MM.1S (cell line): ENCODE data around the gene LRRC1.

Experiments
- DNase-seq: peaks from one replicate; pipeline ENCODE4 v3.0.0-alpha.2; 2015
- H2AFZ ChIP-seq: fragments of 300-600 bp; sonication (generic); 2 replicates; pipeline ENCODE4 v1.6.0; 2016; ENCODE audit warnings: antibody characterized with exemption, low read length
- H3F3A ChIP-seq: fragments of 300-600 bp; sonication (generic); 2 replicates; pipeline ENCODE4 v1.6.1; 2016; ENCODE audit warnings: mild to moderate bottlenecking, antibody characterized with exemption, low read length, moderate library complexity, mixed read lengths; ENCODE audit not compliant: insufficient read depth
- H3K27ac ChIP-seq: fragments of 300-600 bp; sonication (generic); 2 replicates; pipeline ENCODE4 v1.5.1; 2016; ENCODE audit warnings: mild to moderate bottlenecking, low read length
- H3K27me3 ChIP-seq: fragments of 300-600 bp; sonication (generic); replicated peaks from 2 replicates; pipeline ENCODE4 v1.6.0; 2016; ENCODE audit warnings: low read length; ENCODE audit not compliant: insufficient read depth
- H3K36me3 ChIP-seq: fragments of 300-600 bp; sonication (generic); replicated peaks from 2 replicates; pipeline ENCODE4 v1.6.1; 2016; ENCODE audit warnings: mild to moderate bottlenecking, low read length, mixed read lengths; ENCODE audit not compliant: insufficient read depth
- H3K4me1 ChIP-seq: fragments of 300-600 bp; sonication (generic); 2 replicates; pipeline ENCODE4 v1.6.1; 2016; ENCODE audit warnings: low read length, mixed read lengths
- H3K4me2 ChIP-seq: fragments of 300-600 bp; sonication (generic); 2 replicates; pipeline ENCODE4 v1.6.0; 2016; ENCODE audit warnings: low read depth, low read length
- H3K4me3 ChIP-seq: fragments of 300-600 bp; sonication (generic); 2 replicates; pipeline ENCODE4 v1.5.1; 2016; ENCODE audit warnings: low read length, mixed read lengths
- H3K79me2 ChIP-seq: fragments of 300-600 bp; sonication (generic); 2 replicates; pipeline ENCODE4 v1.6.1; 2016; ENCODE audit warnings: mixed run types, low read length, mixed read lengths
- H3K9ac ChIP-seq: fragments of 300-600 bp; sonication (generic); 2 replicates; pipeline ENCODE4 v1.6.1; 2016; ENCODE audit warnings: low read length, mixed read lengths
- H3K9me2 ChIP-seq: fragments of 300-600 bp; sonication (generic); replicated peaks from 2 replicates; pipeline ENCODE4 v1.6.1; 2016; ENCODE audit warnings: mild to moderate bottlenecking, low read length, mixed read lengths; ENCODE audit not compliant: insufficient read depth
- H3K9me3 ChIP-seq: fragments of 300-600 bp; sonication (generic); replicated peaks from 2 replicates; pipeline ENCODE4 v1.6.1; 2016; ENCODE audit warnings: mild to moderate bottlenecking, low read length, mixed read lengths; ENCODE audit not compliant: insufficient read depth
- H4K20me1 ChIP-seq: fragments of 300-600 bp; sonication (generic); 2 replicates; pipeline ENCODE4 v1.6.1; 2016; ENCODE audit warnings: mild to moderate bottlenecking, low read length, moderate library complexity, mixed read lengths; ENCODE audit not compliant: insufficient read depth
- CTCF ChIP-seq: fragments of 300-600 bp; sonication (generic); IDR thresholded peaks from 2 replicates; pipeline ENCODE4 v1.5.1; 2016; ENCODE audit warnings: antibody characterized with exemption, low read length, mixed read lengths
- EZH2 ChIP-seq: fragments of 300-600 bp; sonication (generic); optimal IDR thresholded peaks from 2 replicates; pipeline ENCODE3; 2017; ENCODE audit warnings: low read depth, mild to moderate bottlenecking, antibody characterized with exemption, low read length, mixed read lengths
- EZH2phosphoT487 ChIP-seq: fragments of 300-600 bp; sonication (generic); IDR thresholded peaks from 2 replicates; pipeline ENCODE4 v1.6.1; 2018; ENCODE audit warnings: antibody characterized with exemption, low read length

Gene LRRC1

GRCh38 chr6:53761036-53761435 is 33.8 kb upstream of the LRRC1 start:
- no peaks in the 10 kb centered on the region for H3K4me1 ChIP-seq
- no peaks in the 10 kb centered on the region for H3K27me3 ChIP-seq
- no peaks in the 10 kb centered on the region for H4K20me1 ChIP-seq
- H3K9me3 ChIP-seq = no peaks in the 10 kb centered on the region
- no peak overlapping the region for H3K4me3 ChIP-seq
- H3K4me2 ChIP-seq = no peak overlapping the region
- H3K27ac ChIP-seq = no peak overlapping the region
- H3K9ac ChIP-seq = no peak overlapping the region
- no peaks in the 10 kb centered on the region for H3K9me2 ChIP-seq
- TF ChIP-seq CTCF (no peak), EZH2phosphoT487 (no peak), EZH2 (no peak)
- no peak for DNase-seq
- no peaks in the 10 kb centered on the region for H3K36me3 ChIP-seq
- no peak overlapping the region for H2AFZ ChIP-seq
- no peaks in the 10 kb centered on the region for H3K79me2 ChIP-seq
- no peaks in the 10 kb centered on the region for H3F3A ChIP-seq

- no peaks in the 10 kb centered on the region for H3F3A ChIP-seq
- no peaks in the 10 kb centered on the region for H3K36me3 ChIP-seq
- H3K9me2 ChIP-seq = no peaks in the 10 kb centered on the region
- no peaks in the 10 kb centered on the region for H4K20me1 ChIP-seq
- H2AFZ ChIP-seq = no peak overlapping the region
- no peaks in the 10 kb centered on the region for H3K9me3 ChIP-seq
- H3K27ac ChIP-seq = no peak overlapping the region
- no peaks in the 10 kb centered on the region for H3K27me3 ChIP-seq
- no peak overlapping the region for H3K4me2 ChIP-seq
- H3K4me1 ChIP-seq = no peaks in the 10 kb centered on the region
- TF ChIP-seq CTCF (no peak), EZH2 (no peak), EZH2phosphoT487 (no peak)
- no peaks in the 10 kb centered on the region for H3K79me2 ChIP-seq
- no peak for DNase-seq
- no peak overlapping the region for H3K4me3 ChIP-seq
- no peak overlapping the region for H3K9ac ChIP-seq
Observed at GRCh38 chr6:53765270-53765669, 29.5 kb upstream of the LRRC1 start.

GRCh38 chr6:53766930-53767329 is 27.9 kb upstream of the LRRC1 start:
- Histone ChIP-seq H3K36me3 (no peaks in the 10 kb centered on the region), H3K79me2 (no peaks in the 10 kb centered on the region), H3K9me2 (no peaks in the 10 kb centered on the region), H3K9me3 (no peaks in the 10 kb centered on the region), H3K27me3 (no peaks in the 10 kb centered on the region), H3K4me3 (no peak overlapping the region), H3K4me2 (no peak overlapping the region), H3K27ac (no peak overlapping the region), H3K9ac (no peak overlapping the region), H3F3A (no peaks in the 10 kb centered on the region), H3K4me1 (no peaks in the 10 kb centered on the region), H4K20me1 (no peaks in the 10 kb centered on the region), H2AFZ (no peak overlapping the region)
- no peak for DNase-seq
- TF ChIP-seq EZH2 (no peak), EZH2phosphoT487 (no peak), CTCF (no peak)

GRCh38 chr6:53767941-53768340 is 26.9 kb upstream of the LRRC1 start:
- no peaks in the 10 kb centered on the region for H4K20me1 ChIP-seq
- H3K79me2 ChIP-seq = no peaks in the 10 kb centered on the region
- no peaks in the 10 kb centered on the region for H3F3A ChIP-seq
- H2AFZ ChIP-seq = no peak overlapping the region
- H3K27me3 ChIP-seq = no peaks in the 10 kb centered on the region
- H3K27ac ChIP-seq = no peak overlapping the region
- no peak overlapping the region for H3K9ac ChIP-seq
- TF ChIP-seq EZH2phosphoT487 = no peak
- TF ChIP-seq EZH2 = no peak
- no peak for TF ChIP-seq CTCF
- H3K9me2 ChIP-seq = no peaks in the 10 kb centered on the region
- H3K4me1 ChIP-seq = no peaks in the 10 kb centered on the region
- no peaks in the 10 kb centered on the region for H3K36me3 ChIP-seq
- no peak overlapping the region for H3K4me3 ChIP-seq
- no peaks in the 10 kb centered on the region for H3K9me3 ChIP-seq
- no peak overlapping the region for H3K4me2 ChIP-seq
- no peak for DNase-seq
